Transverse colon (tissue), 4 donors: ENCODE measurements around the gene CLDN20. TPM values are rescaled to one million over a fixed set of nuclear protein-coding genes. Genes with fewer than 3 reads are reported as not detected.
"Not testable (repeated sequence)": the region's sequence is repeated elsewhere in the genome, so short reads cannot be mapped to it uniquely, and the experiment has no call there.

ENCODE experiments used
- DNase-seq: peaks from one replicate; pipeline ENCODE4 v3.0.0-alpha.2; 2019
- H3K27ac ChIP-seq, 4 donors: fragments of 200-600 bp; sonication (generic); 2 replicates each; pipeline ENCODE4 v1.5.1; 2016 to 2018; ENCODE audit warnings: inconsistent platforms in 4 of 4
- H3K27me3 ChIP-seq: fragments of 200-600 bp; sonication (generic); 2 replicates; pipeline ENCODE4 v1.5.1; 2017; ENCODE audit warnings: inconsistent platforms
- H3K36me3 ChIP-seq, 4 donors: fragments of 200-600 bp; sonication (generic); 2 replicates each; pipeline ENCODE4 v1.5.1; 2017 to 2019; ENCODE audit warnings: inconsistent platforms in 4 of 4
- H3K4me1 ChIP-seq, 4 donors: fragments of 200-600 bp; sonication (generic); 2 replicates each; pipeline ENCODE4 v1.5.1; 2017 to 2020; ENCODE audit warnings: inconsistent platforms in 4 of 4
- H3K4me3 ChIP-seq, 4 donors: fragments of 200-600 bp; sonication (generic); 1 replicate in 1 of 4; 2 replicates in 3 of 4; pipeline versions ENCODE4 v1.5.1 to v1.6.1; 2017 to 2019; ENCODE audit warnings: inconsistent platforms in 4 of 4
- H3K9me3 ChIP-seq, 2 donors: fragments of 200-600 bp; sonication (generic); 2 replicates each; pipeline ENCODE4 v1.5.1; 2017 to 2019; ENCODE audit warnings: inconsistent platforms in 2 of 2
- EP300 ChIP-seq: sonication (generic); formaldehyde crosslinking; IDR thresholded peaks from one replicate; pipeline ENCODE4 v1.6.1; 2017; ENCODE audit warnings: antibody characterized with exemption, low read depth
- POLR2A ChIP-seq: fragments of 450-650 bp; IDR thresholded peaks from one replicate; pipeline ENCODE4 v1.6.1; 2016; ENCODE audit warnings: antibody characterized with exemption, mild to moderate bottlenecking, moderate library complexity
- POLR2AphosphoS5 ChIP-seq, 3 donors: sonication (generic); formaldehyde crosslinking; IDR thresholded peaks; one replicate each; pipeline ENCODE4 v1.6.1; 2016; ENCODE audit warnings: antibody characterized with exemption in 3 of 3
- WGBS, 2 donors: methylation state at CpG; one replicate each; pipeline ENCODE4 v1.1.5; 2018; ENCODE audit warnings: low coverage in 1 of 2; 5-methylcytosine and 5-hydroxymethylcytosine counted together
- in situ Hi-C, 4 donors: fragments of 200-750 bp; cut with MboI; loops; one replicate each; pipeline versions ENCODE4 v1.15.0 to v1.15.1; 2017; ENCODE audit warnings: low sequenced_read_pairs in 3 of 4, low pct_ligation_motif_present in 1 of 4, low pct_unique_long_range_greater_than_20kb in 1 of 4
- intact Hi-C: fragments of 100-400 bp; cut with DNase I; formaldehyde crosslinking; loops from one replicate; pipeline ENCODE4 v1.15.1; 2023; ENCODE audit warnings: low total_unique reads
- total RNA-seq, 4 donors: library from RNA; depleted of rRNA; stranded (reverse); fragments of >200 nt; gene quantifications; one replicate each; pipeline ENCODE4 v1.1.0, GENCODE V29; 2016
- TF ChIP-seq, protein P1 (sequence below), 5 experiments: fragments of 200-600 bp in 3 of 5; fragments of 450-650 bp in 2 of 5; sonication (generic) in 3 of 5; IDR thresholded peaks; 1 replicate in 2 of 5; 2 replicates in 3 of 5; pipeline ENCODE4 v1.5.1; 2016 to 2017; ENCODE audit warnings: antibody characterized with exemption in 5 of 5, inconsistent platforms in 3 of 5, mild to moderate bottlenecking in 2 of 5, moderate library complexity in 1 of 5

The CLDN20 gene
- total RNA-seq, 4 donors from 2014 or later = not detected

DNA sequence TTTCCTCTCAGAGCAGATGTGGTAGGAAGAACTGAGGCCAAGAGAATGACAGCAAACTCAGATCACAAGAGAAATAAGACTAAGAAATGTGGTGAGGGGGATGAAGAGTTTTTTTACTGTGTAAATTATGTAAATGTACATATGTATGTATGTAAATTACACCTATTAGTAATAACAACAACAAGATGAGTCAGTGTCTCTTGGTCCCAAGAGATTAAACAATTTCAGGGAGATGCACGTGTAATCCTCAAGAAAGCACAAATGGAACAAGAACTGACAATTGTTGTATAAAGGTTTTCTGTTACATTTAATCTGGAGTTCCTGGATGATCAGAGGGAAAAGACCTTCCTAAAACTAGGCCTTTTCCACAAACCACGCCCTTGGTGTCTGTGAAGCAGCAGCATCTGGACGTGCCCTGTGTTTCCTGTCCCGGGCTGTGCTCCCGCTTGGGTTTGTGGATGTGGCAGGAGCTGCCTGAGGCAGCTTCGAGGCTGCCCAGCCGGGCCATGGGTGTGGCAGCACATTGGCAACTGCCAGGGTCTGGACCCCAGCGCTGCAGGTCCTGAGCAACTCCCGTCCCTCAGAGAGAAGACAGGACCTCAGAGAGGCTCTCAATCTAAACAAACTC, 994 bp downstream of the CLDN20 start:
- H3K9me3 ChIP-seq = no peaks in the 10 kb centered on the region
- H3K4me1 ChIP-seq = peaks cover 0 to 3% (median 0%) of the 10 kb centered on the region in 4 donors
- in situ Hi-C loops = loop anchor here in 1 of 4 donors (25.0 kb wide), 1 partner anchor 328 kb away; no protein-coding TSS in a partner anchor
- no peaks in the 10 kb centered on the region for H3K36me3 ChIP-seq
- WGBS, 2 donors = 70 to 72% methylated on average over 4 to 7 of the region's 9 CpGs
- DNase-seq = no peak
- intact Hi-C loops = no loop called here
- no peak overlapping the region for H3K4me3 ChIP-seq
- H3K27ac ChIP-seq = peak overlapping the region in 3 of 4 donors; percentile 9 to 45 (median 42)
- no peaks in the 10 kb centered on the region for H3K27me3 ChIP-seq
- TF ChIP-seq, protein P1, sequence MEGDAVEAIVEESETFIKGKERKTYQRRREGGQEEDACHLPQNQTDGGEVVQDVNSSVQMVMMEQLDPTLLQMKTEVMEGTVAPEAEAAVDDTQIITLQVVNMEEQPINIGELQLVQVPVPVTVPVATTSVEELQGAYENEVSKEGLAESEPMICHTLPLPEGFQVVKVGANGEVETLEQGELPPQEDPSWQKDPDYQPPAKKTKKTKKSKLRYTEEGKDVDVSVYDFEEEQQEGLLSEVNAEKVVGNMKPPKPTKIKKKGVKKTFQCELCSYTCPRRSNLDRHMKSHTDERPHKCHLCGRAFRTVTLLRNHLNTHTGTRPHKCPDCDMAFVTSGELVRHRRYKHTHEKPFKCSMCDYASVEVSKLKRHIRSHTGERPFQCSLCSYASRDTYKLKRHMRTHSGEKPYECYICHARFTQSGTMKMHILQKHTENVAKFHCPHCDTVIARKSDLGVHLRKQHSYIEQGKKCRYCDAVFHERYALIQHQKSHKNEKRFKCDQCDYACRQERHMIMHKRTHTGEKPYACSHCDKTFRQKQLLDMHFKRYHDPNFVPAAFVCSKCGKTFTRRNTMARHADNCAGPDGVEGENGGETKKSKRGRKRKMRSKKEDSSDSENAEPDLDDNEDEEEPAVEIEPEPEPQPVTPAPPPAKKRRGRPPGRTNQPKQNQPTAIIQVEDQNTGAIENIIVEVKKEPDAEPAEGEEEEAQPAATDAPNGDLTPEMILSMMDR (IDR thresholded peaks at IDR 0.05) = no peak
- no peak for TF ChIP-seq POLR2A
- TF ChIP-seq EP300 = no peak
- TF ChIP-seq POLR2AphosphoS5 (IDR thresholded peaks at IDR 0.05) = no peak

DNA sequence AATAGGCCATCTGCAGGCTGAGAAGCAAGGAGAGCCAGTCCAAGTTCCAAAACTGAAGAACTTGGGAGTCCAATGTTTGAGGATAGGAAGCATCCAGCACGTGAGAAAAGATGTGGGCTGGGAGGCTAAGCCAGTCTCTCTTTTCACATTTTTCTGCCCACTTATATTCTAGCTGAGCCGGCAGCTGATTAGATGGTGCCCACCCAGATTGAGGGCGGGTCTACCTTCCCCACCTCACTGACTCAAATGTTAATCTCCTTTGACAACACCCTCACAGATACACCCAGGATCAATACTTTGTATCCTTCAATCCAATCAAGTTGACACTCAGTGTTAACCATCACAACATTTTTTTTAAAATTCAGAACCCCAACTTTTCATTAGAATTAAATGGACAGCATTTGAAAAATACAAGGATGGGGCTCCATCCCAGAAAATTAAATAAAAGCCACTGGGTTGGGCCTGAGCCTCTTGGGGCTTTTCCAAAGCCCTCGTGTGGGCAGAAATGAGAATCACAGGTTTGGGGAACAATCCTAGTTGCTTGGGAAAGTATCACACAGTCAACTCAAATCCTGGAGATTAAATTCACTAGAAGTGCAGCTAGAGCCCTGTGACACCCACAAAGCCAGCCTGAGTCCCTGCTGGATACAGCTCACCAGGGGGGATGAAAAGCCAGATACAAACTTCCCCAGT, 2.2 kb downstream of the CLDN20 start:
- Histone ChIP-seq H3K36me3 (no peaks in the 10 kb centered on the region), H3K27me3 (no peaks in the 10 kb centered on the region), H3K4me3 (no peak overlapping the region), H3K9me3 (no peaks in the 10 kb centered on the region), H3K27ac (no peak overlapping the region), H3K4me1 (peaks cover 0 to 2% (median 0%) of the 10 kb centered on the region in 4 donors)
- TF ChIP-seq POLR2AphosphoS5 (IDR thresholded peaks at IDR 0.05) = no peak
- no peak for TF ChIP-seq EP300
- no peak for TF ChIP-seq POLR2A
- TF ChIP-seq, protein P1 (IDR thresholded peaks at IDR 0.05) = no peak
- no peak for DNase-seq
- intact Hi-C loops (no loop called here), in situ Hi-C loops (loop anchor here in 1 of 4 donors (25.0 kb wide), 1 partner anchor 329 kb away; no protein-coding TSS in a partner anchor)
- WGBS, 2 donors = 94 to 95% methylated on average over 3 to 4 of the region's 4 CpGs

DNA sequence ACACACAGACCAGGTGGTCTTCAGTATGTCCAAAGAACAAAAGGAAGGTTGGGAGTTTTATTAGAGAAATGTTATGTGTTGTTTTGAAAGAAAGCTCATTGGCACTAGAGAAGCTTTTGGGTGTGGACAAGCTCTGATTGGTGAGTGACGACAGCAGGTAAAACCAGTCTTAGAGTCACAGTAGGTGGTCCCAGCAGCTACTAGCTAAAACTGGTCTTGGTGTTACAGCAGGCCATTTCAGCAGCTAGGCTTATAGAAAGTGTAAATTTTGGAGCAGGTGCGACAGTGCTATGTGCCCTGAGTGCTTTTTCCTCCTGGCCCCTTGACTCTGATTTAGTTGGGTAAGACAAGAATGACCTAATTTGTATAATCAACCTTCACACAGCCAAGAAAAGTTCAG, 3.6 kb downstream of the CLDN20 start:
- Histone ChIP-seq H3K27ac (peak overlapping the region in 1 of 4 donors; percentile 0), H3K27me3 (no peaks in the 10 kb centered on the region), H3K36me3 (no peaks in the 10 kb centered on the region), H3K9me3 (no peaks in the 10 kb centered on the region), H3K4me1 (peaks cover 0 to 7% (median 0%) of the 10 kb centered on the region in 4 donors), H3K4me3 (no peak overlapping the region)
- TF ChIP-seq EP300 (no peak), POLR2A (no peak)
- intact Hi-C loops (no loop called here), in situ Hi-C loops (loop anchor here in 1 of 4 donors (25.0 kb wide), 1 partner anchor 330 kb away; no protein-coding TSS in a partner anchor)
- 67 to 86% methylated on average over 1 to 2 of the region's 2 CpGs for WGBS, 2 donors
- DNase-seq = no peak

DNA sequence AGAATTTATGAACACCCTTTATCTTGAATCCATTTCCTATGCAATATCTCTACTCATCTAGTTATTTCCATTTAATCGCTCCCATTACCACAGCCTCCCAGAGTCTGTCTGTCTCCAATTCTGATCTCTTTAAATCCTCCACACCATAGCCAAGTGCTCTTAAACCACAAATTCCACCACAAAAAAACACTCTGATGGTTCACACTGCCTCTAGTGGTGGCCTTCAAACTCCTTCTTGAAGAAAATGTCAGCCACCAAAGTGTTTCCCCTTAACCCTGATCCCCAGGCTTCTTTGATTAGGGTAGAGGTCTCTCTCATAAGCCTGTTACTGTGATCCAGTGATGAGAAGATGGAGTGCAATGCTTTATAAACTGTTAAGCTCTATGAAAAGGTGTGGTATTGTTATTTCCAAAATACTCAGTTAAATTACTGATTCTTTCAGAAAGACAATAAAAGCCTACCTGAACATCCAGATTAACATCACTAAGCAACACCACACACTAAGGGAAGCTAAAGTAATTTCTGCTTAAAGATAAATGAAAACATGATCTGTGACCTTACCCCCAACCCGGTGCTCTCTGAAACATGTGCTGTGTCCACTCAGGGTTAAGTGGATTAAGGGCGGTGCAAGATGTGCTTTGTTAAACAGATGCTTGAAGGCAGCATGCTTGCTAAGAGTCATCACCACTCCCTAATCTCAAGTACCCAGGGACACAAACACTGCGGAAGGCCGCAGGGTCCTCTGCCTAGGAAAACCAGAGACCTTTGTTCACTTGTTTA, 4.5 kb downstream of the CLDN20 start:
- H3K9me3 ChIP-seq, intact Hi-C loops, DNase-seq, H3K36me3 ChIP-seq, H3K27me3 ChIP-seq, H3K4me3 ChIP-seq: not testable (repeated sequence)
- H3K4me1 ChIP-seq = peaks cover 0 to 16% (median 0%) of the 10 kb centered on the region in 4 donors
- TF ChIP-seq, protein P1 (IDR thresholded peaks at IDR 0.05) = peak in 2 of 5 experiments; percentile 27 to 41
- in situ Hi-C loops = loop anchor here in 1 of 4 donors (25.0 kb wide), 1 partner anchor 331 kb away; no protein-coding TSS in a partner anchor
- WGBS, 2 donors = 87 to 100% methylated on average over 1 to 3 of the region's 5 CpGs
- H3K27ac ChIP-seq = peak overlapping the region in 1 of 4 donors; percentile 18
